Glomerular endothelial cell (primary cell): Measurements from ENCODE around the gene MAN2A2. TPM values are rescaled to one million over a fixed set of nuclear protein-coding genes. Genes with fewer than 3 reads are reported as not detected.

Source experiments
- DNase-seq: peaks from one replicate; pipeline ENCODE4 v3.0.0-alpha.2; 2011; ENCODE audit warnings: low read depth, low spot score; ENCODE audit errors: extremely low read depth
- total RNA-seq: library from RNA; depleted of rRNA; stranded (reverse); fragments of >200 nt; gene quantifications from 2 replicates; pipeline ENCODE4 v1.2.3, GENCODE V29; 2015

Gene MAN2A2
- total RNA-seq, 1 donor from 2014 or later, result 54.5 TPM

DNA sequence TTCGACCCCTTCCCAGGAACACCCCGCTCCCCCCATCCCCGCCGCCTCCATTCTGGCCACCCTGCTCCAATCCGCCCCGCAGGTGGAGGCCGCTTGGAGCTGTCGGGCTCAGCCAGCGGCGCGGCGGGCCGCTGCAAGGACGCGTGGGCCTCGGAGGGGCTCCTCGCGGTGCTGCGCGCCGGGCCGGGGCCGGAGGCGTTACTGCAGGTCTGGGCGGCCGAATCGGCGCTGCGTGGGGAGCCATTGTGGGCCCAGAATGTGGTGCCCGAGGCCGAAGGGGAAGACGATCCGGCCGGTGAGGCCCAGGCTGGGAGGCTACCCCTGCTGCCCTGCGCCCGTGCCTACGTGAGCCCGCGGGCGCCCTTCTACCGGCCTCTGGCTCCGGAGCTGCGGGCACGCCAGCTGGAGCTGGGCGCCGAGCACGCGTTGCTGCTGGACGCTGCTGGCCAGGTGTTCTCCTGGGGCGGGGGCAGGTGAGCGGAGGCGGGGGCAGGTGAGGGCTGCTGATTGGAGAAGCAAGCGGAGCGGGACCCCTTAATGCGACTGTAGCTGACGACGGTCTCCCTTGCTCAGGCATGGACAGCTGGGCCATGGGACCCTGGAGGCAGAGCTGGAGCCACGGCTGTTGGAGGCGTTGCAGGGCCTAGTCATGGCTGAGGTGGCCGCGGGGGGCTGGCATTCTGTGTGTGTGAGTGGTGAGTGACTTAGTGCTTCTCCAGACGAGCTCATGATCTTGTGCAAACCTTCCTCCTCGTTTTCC is 54.1 kb downstream of the MAN2A2 start:
- DNase-seq, result no peak

DNA sequence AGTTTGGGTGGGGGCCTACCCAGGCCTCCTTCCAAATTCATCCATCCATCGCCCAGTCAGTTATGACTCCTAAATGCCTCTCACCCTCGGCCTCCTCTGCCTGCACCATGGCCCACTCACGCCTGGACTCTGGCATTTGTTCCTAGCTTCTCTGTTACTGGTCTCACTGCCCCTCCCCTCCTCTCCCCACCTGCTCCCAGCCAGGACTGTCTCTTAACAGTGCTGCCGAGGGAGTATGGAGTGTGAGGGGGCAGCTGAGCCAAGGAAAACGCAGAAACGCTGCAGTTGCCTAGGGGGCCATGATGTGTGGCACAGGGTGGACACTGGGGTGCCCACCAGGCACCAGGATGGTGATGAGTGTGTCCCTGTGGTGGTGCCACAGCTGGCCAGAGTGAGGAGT is 54.7 kb downstream of the MAN2A2 start:
- DNase-seq, result no peak

DNA sequence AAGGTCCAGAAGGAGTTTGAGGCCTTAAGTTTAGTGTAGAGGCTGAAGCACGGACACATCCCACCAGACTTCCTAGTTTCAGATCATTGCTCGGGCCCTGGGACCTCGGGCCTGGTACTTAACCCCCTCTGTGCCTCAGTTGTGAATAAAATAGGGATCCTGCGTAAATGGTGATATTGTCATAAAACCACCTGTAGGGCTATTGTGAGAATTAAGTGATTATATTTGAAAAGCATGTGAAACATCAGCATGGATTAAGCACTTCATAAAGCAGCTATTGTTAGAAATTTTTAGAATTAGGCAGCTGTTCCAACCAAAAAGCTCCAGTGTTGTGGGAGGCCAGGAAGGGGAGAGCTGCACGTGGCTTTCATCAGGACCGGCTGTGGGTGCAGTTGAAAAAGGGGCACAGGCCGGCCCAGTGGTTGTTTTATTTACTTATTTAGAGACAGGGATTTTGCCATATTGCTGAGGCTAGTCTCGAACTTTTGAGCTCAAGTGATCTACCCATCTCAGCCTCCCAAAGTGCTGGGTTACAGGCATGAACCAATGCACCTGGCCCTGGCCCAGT is 56.0 kb downstream of the MAN2A2 start:
- DNase-seq, result no peak

DNA sequence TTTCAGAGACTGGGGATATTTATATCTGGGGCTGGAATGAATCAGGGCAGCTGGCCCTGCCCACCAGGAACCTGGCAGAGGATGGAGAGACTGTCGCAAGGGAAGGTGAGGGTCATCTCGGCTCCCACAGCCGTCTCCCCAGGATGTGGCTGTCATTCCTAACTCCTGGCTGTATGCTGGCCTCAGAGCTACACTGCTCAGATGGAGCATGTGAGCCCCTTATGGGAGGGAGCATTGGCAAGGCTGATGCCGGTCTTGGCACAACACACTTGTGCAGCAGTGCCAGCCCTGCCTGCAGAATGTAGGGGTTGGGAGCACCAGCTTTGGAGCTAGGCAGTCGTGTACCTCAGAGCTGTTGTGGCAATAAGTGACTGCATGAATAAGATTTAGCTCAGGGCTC is 56.8 kb downstream of the MAN2A2 start:
- no peak for DNase-seq

DNA sequence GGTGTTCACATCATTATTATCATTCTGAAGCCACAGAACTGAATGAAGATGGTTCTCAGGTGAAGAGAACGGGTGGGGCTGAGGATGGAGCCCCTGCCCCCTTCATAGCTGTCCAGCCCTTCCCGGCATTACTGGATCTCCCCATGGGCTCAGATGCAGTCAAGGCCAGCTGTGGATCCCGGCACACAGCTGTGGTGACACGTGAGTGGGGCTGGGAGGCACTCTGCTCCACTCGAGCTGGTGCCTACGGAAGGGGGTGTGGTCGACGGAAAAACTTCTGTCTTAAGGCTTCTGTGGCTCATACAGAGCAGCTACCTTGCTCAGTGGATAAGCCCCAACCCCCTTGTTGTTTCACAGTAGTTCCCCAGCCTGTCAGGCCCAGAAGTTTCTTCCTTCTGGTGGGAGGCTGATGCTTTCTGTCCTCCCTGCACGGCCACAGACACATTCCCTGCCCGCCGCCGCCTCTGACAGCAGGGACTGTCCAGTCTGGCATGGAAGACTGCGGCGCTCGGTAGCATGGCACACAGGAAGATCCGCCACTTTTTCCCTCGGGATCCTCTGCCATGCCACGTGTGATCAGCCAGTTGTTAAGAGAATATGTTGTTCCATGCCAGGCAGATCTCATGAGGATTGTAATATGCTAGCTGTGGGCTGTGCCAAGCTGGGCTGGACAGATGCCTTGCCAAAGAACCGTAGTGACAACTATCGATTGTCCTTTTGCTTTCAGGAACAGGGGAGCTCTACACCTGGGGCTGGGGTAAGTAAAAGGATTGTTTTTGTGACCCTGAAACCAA is 57.4 kb downstream of the MAN2A2 start:
- no peak for DNase-seq

DNA sequence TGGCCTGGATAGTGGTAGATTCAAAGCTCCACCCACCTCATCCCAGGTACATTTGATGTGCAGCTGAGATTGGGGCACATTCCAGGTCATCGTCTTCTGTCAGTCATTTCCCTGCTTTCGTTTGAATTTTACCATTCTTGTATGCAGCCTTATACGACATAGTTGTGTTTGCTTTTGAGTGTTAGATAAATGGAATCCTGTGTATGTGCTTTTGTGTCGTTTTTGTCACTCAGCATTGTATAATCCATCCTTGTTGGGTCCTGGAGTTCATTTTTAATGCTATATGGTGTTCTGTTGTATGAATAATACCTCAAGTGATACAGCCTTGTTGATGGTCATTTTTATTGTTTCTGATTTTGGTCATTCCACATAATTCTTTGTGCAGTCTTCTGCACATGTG is 58.9 kb downstream of the MAN2A2 start:
- no peak for DNase-seq

DNA sequence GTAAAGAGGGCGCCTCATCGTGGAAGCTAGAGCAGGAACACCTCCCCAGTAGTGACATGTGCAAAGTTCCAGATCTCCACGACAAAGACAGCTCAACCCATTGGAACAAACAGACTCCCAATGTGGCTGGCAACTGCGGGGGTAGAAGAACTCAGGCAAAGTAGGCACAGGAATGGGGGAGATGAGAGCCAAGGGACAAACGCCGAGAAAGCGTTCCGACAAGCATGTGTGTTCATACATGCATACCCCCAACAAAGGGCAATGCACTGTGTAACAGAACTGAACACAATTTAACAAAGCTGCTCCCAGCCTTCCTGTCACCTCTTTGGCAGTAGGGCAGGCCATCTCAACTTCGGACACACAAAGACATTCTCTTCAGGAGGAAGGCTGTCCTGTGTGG is 63.2 kb downstream of the MAN2A2 start:
- DNase-seq, result no peak

DNA sequence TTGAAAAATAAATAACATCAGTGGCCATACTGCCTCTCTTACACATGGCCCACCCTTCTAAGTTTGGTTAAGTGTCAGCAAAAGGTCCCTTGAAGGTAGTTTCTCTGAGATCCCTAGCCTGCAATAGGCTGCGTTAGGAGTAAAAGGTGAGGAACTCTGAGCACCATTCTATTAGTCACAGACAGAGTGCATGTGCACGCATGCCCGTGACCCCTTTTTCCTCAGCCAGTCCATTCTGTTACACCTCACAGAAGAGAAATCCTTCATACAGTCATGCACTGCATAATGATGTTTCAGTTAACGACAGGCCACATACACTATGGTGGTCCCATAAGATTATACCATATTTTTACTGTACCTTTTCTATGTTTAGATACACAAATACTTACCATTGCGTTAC is 64.1 kb downstream of the MAN2A2 start:
- DNase-seq, result no peak

DNA sequence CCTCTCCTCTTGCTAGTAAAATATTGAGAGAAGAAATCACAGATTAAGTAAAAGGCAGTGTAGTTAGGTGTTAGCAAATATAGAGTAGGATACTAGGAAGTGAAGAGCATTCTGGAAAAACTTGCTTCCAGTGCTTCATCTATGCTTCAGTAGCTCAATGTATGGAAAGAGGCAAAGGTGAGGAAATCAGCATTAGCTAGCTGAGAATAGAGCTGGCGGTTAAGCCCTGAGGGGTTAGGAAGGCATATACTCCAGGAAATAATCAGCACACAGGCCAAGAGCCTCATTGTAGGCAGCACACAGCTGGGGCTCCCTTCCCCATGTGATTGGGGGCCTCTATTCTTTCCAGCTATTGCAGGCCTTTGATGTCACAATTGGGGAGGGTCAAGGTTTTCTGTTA is 65.3 kb downstream of the MAN2A2 start:
- DNase-seq, result no peak

DNA sequence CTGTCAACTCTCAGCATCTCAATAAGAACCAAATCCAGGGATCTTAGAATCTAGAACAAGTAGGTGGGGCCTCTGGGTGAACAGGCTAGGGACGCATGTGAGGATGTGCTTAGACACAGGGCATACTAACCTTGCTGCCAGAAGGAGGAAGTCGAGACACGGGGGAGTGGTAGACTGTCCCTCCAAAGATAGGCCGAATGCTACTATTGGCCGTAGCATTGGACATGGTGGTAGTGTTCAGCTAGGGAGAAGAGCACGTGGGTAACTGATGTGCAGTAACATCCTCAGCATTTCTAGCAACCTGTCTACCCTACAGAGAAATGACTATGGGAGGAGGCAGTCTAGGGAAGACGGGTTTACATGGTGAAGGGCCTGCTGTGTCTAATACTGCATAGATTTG is 67.2 kb downstream of the MAN2A2 start:
- DNase-seq, result no peak

DNA sequence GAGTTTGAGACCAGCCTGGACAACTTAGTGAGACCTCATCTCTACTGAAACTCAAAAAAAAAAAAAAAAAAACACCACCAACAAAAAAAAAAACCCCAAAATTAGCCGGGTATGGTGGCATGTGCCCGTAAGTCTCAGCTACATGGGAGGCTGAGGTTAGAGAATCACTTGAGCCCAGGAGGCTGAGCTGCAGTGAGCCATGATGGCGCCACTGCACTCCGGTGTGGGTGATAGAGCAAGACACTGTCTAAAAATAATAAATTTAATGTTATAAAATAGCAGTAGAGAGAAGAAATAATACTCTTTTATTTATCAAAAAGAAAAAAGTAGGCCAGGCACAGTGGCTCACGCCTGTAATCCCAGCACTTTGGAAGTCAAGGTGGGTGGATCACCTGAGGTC is 69.0 kb downstream of the MAN2A2 start:
- DNase-seq, result no peak

Other genes with a start within 250 kb of the MAN2A2 start
- gene BLM, start 186.0 kb upstream of the MAN2A2 start, total RNA-seq, result 3.2 and 4.1 TPM in 2 replicates
- gene FURIN, start 34.7 kb upstream of the MAN2A2 start, total RNA-seq, result 137 and 177 TPM in 2 replicates
- 91.5 and 107 TPM in 2 replicates for gene FES, start 18.8 kb upstream of the MAN2A2 start, total RNA-seq
- gene HDDC3, start 29.2 kb downstream of the MAN2A2 start, total RNA-seq, result 15.7 and 26.7 TPM in 2 replicates
- gene UNC45A, start 32.0 kb downstream of the MAN2A2 start, total RNA-seq, result 80.6 and 95.3 TPM in 2 replicates
- gene RCCD1, start 51.6 kb downstream of the MAN2A2 start, total RNA-seq, result 10.0 and 10.7 TPM in 2 replicates
- gene PRC1, start 91.2 kb downstream of the MAN2A2 start, total RNA-seq, result 27.9 and 61.4 TPM in 2 replicates
- 7.0 and 9.3 TPM in 2 replicates for gene VPS33B, start 119.3 kb downstream of the MAN2A2 start, total RNA-seq
- gene SV2B, start 197.0 kb downstream of the MAN2A2 start, total RNA-seq, result 9.9 and 28.6 TPM in 2 replicates